Smooth muscle cell (in vitro differentiated cells): Measurements from ENCODE around the gene ETV4. TPM values are rescaled to one million over a fixed set of nuclear protein-coding genes. Genes with fewer than 3 reads are reported as not detected.

Experiments used
- DNase-seq: peaks from one replicate; lab custom pipeline; 2025; ENCODE audit not compliant: unreplicated experiment; lab: John Stamatoyannopoulos, UW
- H2AFZ ChIP-seq: fragments of 200-600 bp; sonication (generic); 2 replicates; pipeline ENCODE4 v1.6.0; 2016; ENCODE audit warnings: antibody characterized with exemption, low read depth, mild to moderate bottlenecking
- H3F3A ChIP-seq: fragments of 200-600 bp; sonication (generic); 2 replicates; pipeline ENCODE4 v1.6.0; 2017; ENCODE audit warnings: antibody characterized with exemption, low read depth
- H3K27ac ChIP-seq: fragments of 200-600 bp; sonication (generic); 2 replicates; pipeline ENCODE4 v1.5.1; 2016; ENCODE audit warnings: low read depth, mild to moderate bottlenecking
- H3K27me3 ChIP-seq: fragments of 200-600 bp; sonication (generic); 2 replicates; pipeline ENCODE4 v1.6.1; 2016; ENCODE audit warnings: low read depth, mild to moderate bottlenecking
- H3K36me3 ChIP-seq: fragments of 200-600 bp; sonication (generic); 2 replicates; pipeline ENCODE4 v1.5.1; 2016; ENCODE audit warnings: low read depth
- H3K4me1 ChIP-seq: fragments of 200-600 bp; sonication (generic); 2 replicates; pipeline ENCODE4 v1.5.1; 2016; ENCODE audit warnings: low read depth
- H3K4me2 ChIP-seq: fragments of 200-600 bp; sonication (generic); 2 replicates; pipeline ENCODE4 v1.6.0; 2016; ENCODE audit warnings: mild to moderate bottlenecking
- H3K4me3 ChIP-seq: fragments of 200-600 bp; sonication (generic); 2 replicates; pipeline ENCODE4 v1.5.1; 2016; ENCODE audit warnings: mild to moderate bottlenecking
- H3K79me2 ChIP-seq: fragments of 200-600 bp; sonication (generic); 2 replicates; pipeline ENCODE4 v1.6.0; 2016; ENCODE audit warnings: low read depth, mild to moderate bottlenecking
- H3K9ac ChIP-seq: fragments of 200-600 bp; sonication (generic); 2 replicates; pipeline ENCODE4 v1.6.0; 2016; ENCODE audit warnings: low read depth
- H3K9me3 ChIP-seq: fragments of 200-600 bp; sonication (generic); replicated peaks from 2 replicates; pipeline ENCODE4 v1.5.1; 2016; ENCODE audit warnings: low read depth
- H4K20me1 ChIP-seq: fragments of 200-600 bp; sonication (generic); 2 replicates; pipeline ENCODE4 v1.6.0; 2016; ENCODE audit warnings: low read depth
- CTCF ChIP-seq: fragments of 200-600 bp; sonication (generic); IDR thresholded peaks from 2 replicates; pipeline ENCODE4 v1.5.1; 2017; ENCODE audit warnings: borderline replicate concordance, mild to moderate bottlenecking, antibody characterized with exemption; ENCODE audit not compliant: insufficient read depth, poor library complexity, severe bottlenecking
- WGBS: methylation state at CpG from one replicate; pipeline ENCODE4 v1.1.7; 2016; ENCODE audit warnings: low lambda C conversion rate; 5-methylcytosine and 5-hydroxymethylcytosine counted together
- polyA plus RNA-seq: library from polyadenylated mRNA; unstranded; fragments of >200 nt; fragmentation: Nextera tagmentation; extraction: Ambion mirVana; gene quantifications from 2 replicates; pipeline ENCODE4 v1.2.1, GENCODE V29; 2016
- total RNA-seq: library from RNA; depleted of rRNA; stranded (reverse); fragments of >200 nt; gene quantifications from 2 replicates; pipeline ENCODE4 v1.2.3, GENCODE V29; 2014

The ETV4 gene
- total and polyA plus RNA-seq, 2 experiments from 2014 or later = 21.7 to 33.5 TPM

- no peaks in the 10 kb centered on the region for H4K20me1 ChIP-seq
- H3K36me3 ChIP-seq = no peaks in the 10 kb centered on the region
- peak overlapping the region; percentile 16 for H3K4me2 ChIP-seq
- no peaks in the 10 kb centered on the region for H3F3A ChIP-seq
- 44% methylated on average over 9 of the region's 9 CpGs for WGBS
- no peak for TF ChIP-seq CTCF
- no peak overlapping the region for H2AFZ ChIP-seq
- H3K79me2 ChIP-seq = no peaks in the 10 kb centered on the region
- peak overlapping the region; percentile 76 for H3K9ac ChIP-seq
- no peaks in the 10 kb centered on the region for H3K27me3 ChIP-seq
- H3K27ac ChIP-seq = peak overlapping the region; percentile 78
- H3K9me3 ChIP-seq = no peaks in the 10 kb centered on the region
- peaks cover 26% of the 10 kb centered on the region for H3K4me1 ChIP-seq
- no peak for DNase-seq
- H3K4me3 ChIP-seq = no peak overlapping the region
Observed at GRCh38 chr17:43579566-43580140, 33.5 kb upstream of the ETV4 start.

GRCh38 chr17:43578699-43579565, 32.8 kb upstream of the ETV4 start:
- H3K9me3 ChIP-seq = no peaks in the 10 kb centered on the region
- 32% methylated on average over 13 of the region's 13 CpGs for WGBS
- H3K27ac ChIP-seq = peak overlapping the region; percentile 78
- no peak for DNase-seq
- H3K9ac ChIP-seq = peak overlapping the region; percentile 76
- H3K4me1 ChIP-seq = peaks cover 26% of the 10 kb centered on the region
- peak overlapping the region; percentile 16 for H3K4me2 ChIP-seq
- TF ChIP-seq CTCF = no peak
- no peaks in the 10 kb centered on the region for H3K36me3 ChIP-seq
- H2AFZ ChIP-seq = no peak overlapping the region
- H3K27me3 ChIP-seq = no peaks in the 10 kb centered on the region
- H4K20me1 ChIP-seq = no peaks in the 10 kb centered on the region
- H3F3A ChIP-seq = no peaks in the 10 kb centered on the region
- H3K4me3 ChIP-seq = no peak overlapping the region
- no peaks in the 10 kb centered on the region for H3K79me2 ChIP-seq

GRCh38 chr17:43578404-43578698, 32.2 kb upstream of the ETV4 start:
- no peaks in the 10 kb centered on the region for H3K27me3 ChIP-seq
- no peaks in the 10 kb centered on the region for H3K9me3 ChIP-seq
- peak overlapping the region; percentile 78 for H3K27ac ChIP-seq
- H3K4me3 ChIP-seq = no peak overlapping the region
- peaks cover 26% of the 10 kb centered on the region for H3K4me1 ChIP-seq
- 64% methylated on average over 1 of the region's 1 CpG for WGBS
- no peaks in the 10 kb centered on the region for H3F3A ChIP-seq
- peak overlapping the region; percentile 16 for H3K4me2 ChIP-seq
- H2AFZ ChIP-seq = no peak overlapping the region
- no peaks in the 10 kb centered on the region for H3K79me2 ChIP-seq
- no peak for TF ChIP-seq CTCF
- no peaks in the 10 kb centered on the region for H4K20me1 ChIP-seq
- DNase-seq = no peak
- peak overlapping the region; percentile 10 for H3K9ac ChIP-seq
- H3K36me3 ChIP-seq = no peaks in the 10 kb centered on the region
